HFFc6 (cell line): ENCODE results near the gene FER. TPM values are rescaled to one million over a fixed set of nuclear protein-coding genes. Genes with fewer than 3 reads are reported as not detected.
"Not testable (repeated sequence)": the region's sequence is repeated elsewhere in the genome, so short reads cannot be mapped to it uniquely, and the experiment has no call there.

Experiments
- DNase-seq: peaks from one replicate; pipeline ENCODE4 v3.0.0-alpha.2; 2018
- H3K27ac Mint-ChIP-seq: 2 replicates; pipeline ENCODE4 v1.8.0; 2020; ENCODE audit warnings: mild to moderate bottlenecking, mixed read lengths
- H3K27me3 Mint-ChIP-seq: 2 replicates; pipeline ENCODE4 v1.8.0; 2021; ENCODE audit warnings: mild to moderate bottlenecking, moderate library complexity, mixed read lengths; ENCODE audit not compliant: insufficient read depth
- H3K36me3 Mint-ChIP-seq: 2 replicates; pipeline ENCODE4 v1.8.0; 2021; ENCODE audit warnings: low read depth, mixed read lengths
- H3K4me1 Mint-ChIP-seq: 2 replicates; pipeline ENCODE4 v1.8.0; 2020; ENCODE audit warnings: low read depth, mixed read lengths
- H3K4me3 Mint-ChIP-seq: 2 replicates; pipeline ENCODE4 v1.8.0; 2020; ENCODE audit warnings: mild to moderate bottlenecking, moderate library complexity, mixed read lengths
- H3K9me3 Mint-ChIP-seq: 2 replicates; pipeline ENCODE4 v1.8.0; 2020; ENCODE audit warnings: mild to moderate bottlenecking, mixed read lengths
- total RNA-seq, 6 experiments: library from RNA; stranded (reverse); fragmentation: NEBNext Ultra II Directional; extraction: Animal tissue kit (Norgen Biotek cat#: 25700); gene quantifications; 2 replicates in 1 of 6; 3 replicates in 5 of 6; pipeline ENCODE4 v1.2.3, GENCODE V29; 2021
- TF ChIP-seq, protein P1 (sequence below): fragments of 200-600 bp; sonication (generic); IDR thresholded peaks from 2 replicates; pipeline ENCODE4 v1.5.0; 2021; ENCODE audit warnings: antibody characterized with exemption, mild to moderate bottlenecking

FER gene
- total RNA-seq, 6 experiments from 2014 or later, result 20.2 to 24.6 (median 22.9) TPM

DNA sequence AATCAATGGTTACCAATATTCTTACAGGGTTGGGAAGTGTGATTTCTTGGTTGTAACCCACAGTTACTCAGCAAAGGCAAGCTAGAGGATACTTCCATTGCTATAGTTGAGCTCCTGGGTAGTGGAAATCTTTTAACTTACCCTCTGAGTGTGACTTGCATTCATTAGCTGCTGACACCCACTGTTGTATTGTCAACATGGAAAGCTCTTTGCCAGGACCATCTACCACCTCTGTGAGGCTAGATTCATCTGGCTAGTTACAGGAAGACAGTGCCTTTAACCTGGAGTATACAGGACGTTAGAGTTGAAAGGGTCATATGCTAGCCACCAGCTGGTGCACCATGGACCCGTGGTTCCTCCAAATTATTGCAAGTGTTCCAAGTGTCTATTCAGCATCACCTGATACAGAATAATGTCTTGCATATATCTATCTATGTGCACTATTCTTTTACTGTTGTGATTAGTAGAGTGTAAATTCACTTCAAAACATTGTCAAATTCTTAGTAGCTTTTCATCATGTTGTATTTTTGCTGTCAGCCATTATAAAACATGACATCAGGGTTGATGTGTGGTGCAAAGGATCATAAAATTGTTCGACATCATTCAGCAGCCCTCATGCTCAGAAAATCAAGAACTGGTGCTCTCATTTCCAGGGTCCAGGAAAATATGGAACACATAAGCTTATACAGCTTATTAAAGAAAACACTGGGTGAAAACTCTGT is 423.1 kb downstream of the FER start:
- no peak for DNase-seq
- Mint-ChIP-seq H3K27me3 (no peaks in the 10 kb centered on the region), H3K27ac (no peak overlapping the region), H3K4me1 (no peaks in the 10 kb centered on the region), H3K4me3 (no peak overlapping the region), H3K36me3 (peaks cover 12% of the 10 kb centered on the region), H3K9me3 (no peaks in the 10 kb centered on the region)
- TF ChIP-seq, protein P1, sequence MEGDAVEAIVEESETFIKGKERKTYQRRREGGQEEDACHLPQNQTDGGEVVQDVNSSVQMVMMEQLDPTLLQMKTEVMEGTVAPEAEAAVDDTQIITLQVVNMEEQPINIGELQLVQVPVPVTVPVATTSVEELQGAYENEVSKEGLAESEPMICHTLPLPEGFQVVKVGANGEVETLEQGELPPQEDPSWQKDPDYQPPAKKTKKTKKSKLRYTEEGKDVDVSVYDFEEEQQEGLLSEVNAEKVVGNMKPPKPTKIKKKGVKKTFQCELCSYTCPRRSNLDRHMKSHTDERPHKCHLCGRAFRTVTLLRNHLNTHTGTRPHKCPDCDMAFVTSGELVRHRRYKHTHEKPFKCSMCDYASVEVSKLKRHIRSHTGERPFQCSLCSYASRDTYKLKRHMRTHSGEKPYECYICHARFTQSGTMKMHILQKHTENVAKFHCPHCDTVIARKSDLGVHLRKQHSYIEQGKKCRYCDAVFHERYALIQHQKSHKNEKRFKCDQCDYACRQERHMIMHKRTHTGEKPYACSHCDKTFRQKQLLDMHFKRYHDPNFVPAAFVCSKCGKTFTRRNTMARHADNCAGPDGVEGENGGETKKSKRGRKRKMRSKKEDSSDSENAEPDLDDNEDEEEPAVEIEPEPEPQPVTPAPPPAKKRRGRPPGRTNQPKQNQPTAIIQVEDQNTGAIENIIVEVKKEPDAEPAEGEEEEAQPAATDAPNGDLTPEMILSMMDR, result no peak

DNA sequence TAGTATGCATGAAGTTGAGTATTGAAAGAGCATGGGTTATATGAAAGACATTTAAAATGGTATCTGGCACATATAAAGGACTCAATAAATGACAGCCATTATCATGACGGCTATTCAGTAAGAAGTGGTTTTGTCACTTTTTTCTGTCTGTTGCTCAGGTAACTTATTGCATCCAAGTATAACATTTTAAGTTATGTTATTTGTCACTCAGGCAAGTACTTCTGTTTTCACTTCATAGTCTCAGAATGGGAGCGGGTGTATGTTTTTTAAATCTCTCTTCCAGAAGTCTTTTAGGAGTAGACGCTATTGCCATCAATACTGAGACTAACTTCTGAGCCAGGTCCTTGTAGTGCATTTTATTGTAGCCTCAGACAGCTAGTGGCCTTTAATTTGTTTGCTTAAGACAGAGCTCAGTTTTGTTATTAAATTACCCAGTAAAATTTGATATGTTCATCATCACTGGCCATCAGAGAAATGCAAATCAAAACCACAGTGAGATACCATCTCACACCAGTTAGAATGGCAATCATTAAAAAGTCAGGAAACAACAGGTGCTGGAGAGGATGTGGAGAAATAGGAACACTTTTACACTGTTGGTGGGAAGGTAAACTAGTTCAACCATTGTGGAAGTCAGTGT is 423.9 kb downstream of the FER start:
- H3K4me3 Mint-ChIP-seq, H3K4me1 Mint-ChIP-seq, DNase-seq, H3K9me3 Mint-ChIP-seq, H3K27ac Mint-ChIP-seq, H3K27me3 Mint-ChIP-seq: not testable (repeated sequence)
- peaks cover 12% of the 10 kb centered on the region for H3K36me3 Mint-ChIP-seq

DNA sequence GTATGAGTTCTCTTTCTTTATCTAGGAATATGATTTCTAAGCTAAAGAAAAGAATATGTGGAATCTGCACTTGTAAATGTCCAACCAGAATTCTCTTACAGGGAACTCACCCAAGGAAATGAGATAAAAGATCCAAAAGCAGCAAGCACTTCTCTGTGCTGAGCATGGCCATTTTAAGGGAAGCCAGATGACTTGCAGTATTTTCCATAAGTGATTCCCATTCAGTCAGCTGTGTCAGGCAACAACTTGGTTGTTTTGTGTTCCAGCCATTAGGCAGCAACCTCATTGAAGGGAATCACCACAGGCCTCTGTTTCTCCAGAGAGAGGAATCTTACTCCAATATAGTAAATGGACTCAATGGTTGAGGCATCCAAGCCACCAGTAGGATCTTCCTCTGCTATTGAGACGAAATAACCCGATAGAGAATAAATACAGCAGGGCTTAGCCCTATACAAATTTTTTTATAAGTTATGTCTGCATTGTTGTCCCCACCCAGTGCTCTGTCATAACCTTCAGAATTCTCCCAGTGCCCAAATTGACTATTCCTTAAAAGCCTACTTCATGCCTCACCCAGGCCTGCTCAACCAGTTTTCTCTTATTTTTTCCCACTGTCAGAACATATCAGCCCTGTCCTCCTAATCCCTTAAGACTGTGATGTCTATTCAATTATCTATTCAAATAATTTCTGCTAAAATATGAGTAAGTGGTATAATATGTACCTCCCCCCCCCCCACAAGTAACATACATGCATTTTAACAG is 425.5 kb downstream of the FER start:
- Mint-ChIP-seq H3K4me1 (no peaks in the 10 kb centered on the region), H3K27me3 (no peaks in the 10 kb centered on the region), H3K36me3 (peaks cover 12% of the 10 kb centered on the region), H3K9me3 (no peaks in the 10 kb centered on the region), H3K27ac (no peak overlapping the region), H3K4me3 (no peak overlapping the region)
- DNase-seq, result no peak
- TF ChIP-seq, protein P1, result no peak

DNA sequence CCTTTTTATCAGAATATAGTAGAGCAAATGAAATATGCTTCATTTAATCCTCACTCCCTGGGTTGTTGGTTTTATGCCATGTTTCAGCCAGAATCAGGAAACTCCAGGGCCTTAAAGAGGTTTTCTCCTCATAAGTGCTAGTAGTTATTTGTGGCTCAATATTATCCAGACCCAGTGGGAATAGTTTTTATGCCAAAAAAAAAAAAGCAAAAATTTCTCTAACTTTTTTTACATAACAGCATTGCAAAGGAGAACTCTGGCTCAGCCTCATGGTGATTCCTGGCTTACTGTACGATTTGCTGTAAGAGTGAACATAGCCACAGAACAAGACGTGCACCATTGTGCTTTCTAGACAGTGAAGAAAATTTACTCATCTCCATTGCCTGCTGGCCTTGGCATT is 429.5 kb downstream of the FER start:
- Mint-ChIP-seq H3K4me3 (no peak overlapping the region), H3K36me3 (peaks cover 13% of the 10 kb centered on the region), H3K27ac (no peak overlapping the region), H3K9me3 (no peaks in the 10 kb centered on the region), H3K27me3 (no peaks in the 10 kb centered on the region), H3K4me1 (no peaks in the 10 kb centered on the region)
- TF ChIP-seq, protein P1, result no peak
- DNase-seq, result no peak

DNA sequence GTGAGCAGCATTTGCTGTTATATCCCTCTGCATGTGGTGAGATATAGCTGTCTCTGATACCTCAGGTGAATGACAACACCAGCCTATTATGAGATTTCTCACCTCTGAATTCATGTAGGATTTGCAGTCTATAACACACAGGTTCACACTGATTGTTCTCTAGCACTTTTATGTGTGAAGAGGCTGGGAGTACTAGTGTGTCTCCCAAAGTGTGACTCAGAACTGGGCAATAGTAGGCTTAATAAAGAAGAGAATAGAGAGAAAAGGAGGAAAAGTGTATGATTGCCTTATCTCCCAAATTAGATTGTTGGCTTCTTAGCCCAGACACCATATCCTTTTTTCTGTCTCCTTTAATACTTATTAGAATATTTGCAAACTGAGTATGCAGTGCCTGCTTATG is 430.1 kb downstream of the FER start:
- H3K27me3 Mint-ChIP-seq, result no peaks in the 10 kb centered on the region
- no peak for DNase-seq
- peaks cover 15% of the 10 kb centered on the region for H3K36me3 Mint-ChIP-seq
- H3K4me3 Mint-ChIP-seq, result no peak overlapping the region
- H3K27ac Mint-ChIP-seq, result no peak overlapping the region
- TF ChIP-seq, protein P1, result no peak
- no peaks in the 10 kb centered on the region for H3K4me1 Mint-ChIP-seq
- no peaks in the 10 kb centered on the region for H3K9me3 Mint-ChIP-seq

DNA sequence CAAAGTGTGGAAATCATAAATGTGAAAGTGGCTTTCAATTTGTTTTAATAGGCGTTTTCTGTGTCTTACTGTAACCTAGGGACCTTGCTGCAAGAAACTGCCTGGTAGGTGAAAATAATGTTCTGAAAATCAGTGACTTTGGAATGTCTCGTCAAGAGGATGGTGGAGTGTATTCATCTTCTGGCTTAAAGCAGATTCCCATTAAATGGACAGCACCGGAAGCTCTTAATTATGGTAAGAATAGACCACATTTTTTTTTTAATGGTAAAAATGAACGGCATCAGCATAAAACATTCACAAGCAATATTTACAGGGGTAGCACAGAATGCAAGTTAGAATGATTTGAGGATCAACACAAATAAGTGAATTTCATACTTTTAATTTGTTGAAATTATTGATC is 433.0 kb downstream of the FER start:
- Mint-ChIP-seq H3K27ac (no peak overlapping the region), H3K4me3 (no peak overlapping the region), H3K27me3 (no peaks in the 10 kb centered on the region), H3K4me1 (no peaks in the 10 kb centered on the region), H3K9me3 (no peaks in the 10 kb centered on the region), H3K36me3 (peaks cover 9% of the 10 kb centered on the region)
- TF ChIP-seq, protein P1, result no peak
- DNase-seq, result no peak
